ENCODE data around the gene ZFYVE27.

DNA sequence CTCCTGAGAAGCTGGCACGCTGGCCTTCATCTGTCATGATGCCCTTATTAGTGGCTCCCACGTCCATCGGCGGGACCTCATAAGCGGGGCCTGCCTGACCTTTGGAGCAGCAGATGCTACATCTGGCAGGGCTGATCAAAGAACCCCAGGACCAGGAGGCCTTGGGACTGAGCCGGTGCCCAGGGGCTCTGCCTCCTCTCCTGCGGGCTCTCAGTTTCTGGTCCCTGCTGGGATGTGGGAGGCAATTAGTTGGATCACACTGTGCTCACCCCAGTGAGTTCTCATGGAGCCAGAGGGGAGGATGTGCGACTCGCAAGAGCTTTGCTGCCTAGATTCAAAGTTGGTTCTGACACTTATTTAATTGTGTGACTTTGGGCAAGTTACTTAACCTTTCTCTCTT is 63.5 kb downstream of the ZFYVE27 start:
- TF ChIP-seq, protein P1, sequence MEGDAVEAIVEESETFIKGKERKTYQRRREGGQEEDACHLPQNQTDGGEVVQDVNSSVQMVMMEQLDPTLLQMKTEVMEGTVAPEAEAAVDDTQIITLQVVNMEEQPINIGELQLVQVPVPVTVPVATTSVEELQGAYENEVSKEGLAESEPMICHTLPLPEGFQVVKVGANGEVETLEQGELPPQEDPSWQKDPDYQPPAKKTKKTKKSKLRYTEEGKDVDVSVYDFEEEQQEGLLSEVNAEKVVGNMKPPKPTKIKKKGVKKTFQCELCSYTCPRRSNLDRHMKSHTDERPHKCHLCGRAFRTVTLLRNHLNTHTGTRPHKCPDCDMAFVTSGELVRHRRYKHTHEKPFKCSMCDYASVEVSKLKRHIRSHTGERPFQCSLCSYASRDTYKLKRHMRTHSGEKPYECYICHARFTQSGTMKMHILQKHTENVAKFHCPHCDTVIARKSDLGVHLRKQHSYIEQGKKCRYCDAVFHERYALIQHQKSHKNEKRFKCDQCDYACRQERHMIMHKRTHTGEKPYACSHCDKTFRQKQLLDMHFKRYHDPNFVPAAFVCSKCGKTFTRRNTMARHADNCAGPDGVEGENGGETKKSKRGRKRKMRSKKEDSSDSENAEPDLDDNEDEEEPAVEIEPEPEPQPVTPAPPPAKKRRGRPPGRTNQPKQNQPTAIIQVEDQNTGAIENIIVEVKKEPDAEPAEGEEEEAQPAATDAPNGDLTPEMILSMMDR (optimal IDR thresholded peaks at IDR 0.05 in 1 of 3, IDR thresholded peaks at IDR 0.05 in 1 of 3, conservative IDR thresholded peaks at IDR 0.05 in 1 of 3; ENCODE audit: extremely low read depth in 1 of 3, insufficient read depth in 2 of 3, low read length in 3 of 3): no peak
- no peak for TF ChIP-seq EZH2 (IDR thresholded peaks at IDR 0.05; ENCODE audit: low read length)

All from keratinocyte (primary cell).